Measurements from ENCODE around the gene GALNT2. TPM values are rescaled to one million over a fixed set of nuclear protein-coding genes. Genes with fewer than 3 reads are reported as not detected.

The GALNT2 gene
- total and polyA plus RNA-seq, 4 experiments from 2014 or later = 11.5 to 20.9 (median 15.8) TPM

- Mint-ChIP-seq H3K4me3 (no peak overlapping the region), H3K4me1 (peaks cover 30 to 52% (median 37%) of the 10 kb centered on the region in 4 donors), H3K27me3 (no peaks in the 10 kb centered on the region), H3K27ac (no peak overlapping the region), H3K9me3 (no peaks in the 10 kb centered on the region), H3K36me3 (peaks cover 6 to 25% of the 10 kb centered on the region in 2 donors)
- ChIA-PET CTCF (ENCODE audit: partially characterized antibody) (interaction anchor here (2.0 kb wide), 1 partner anchor 11 kb away, joined by 5 read pairs; no protein-coding TSS in a partner anchor), POLR2A (ENCODE audit: partially characterized antibody) (no interaction called here)
- Histone ChIP-seq H3K27me3 (ENCODE audit: insufficient read depth, low read length) (no peaks in the 10 kb centered on the region), H3K4me1 (ENCODE audit: insufficient read depth, low read length) (peaks cover 8% of the 10 kb centered on the region), H3K4me3 (ENCODE audit: low read length in 2 of 2) (no peak overlapping the region), H3K36me3 (ENCODE audit: insufficient read depth, low read length) (no peaks in the 10 kb centered on the region), H3K9me3 (ENCODE audit: control insufficient read depth in 1 of 2, low read length in 2 of 2) (no peaks in the 10 kb centered on the region), H3K27ac (ENCODE audit: low read depth, low read length) (no peak overlapping the region)
- intact Hi-C loops (cut with micrococcal nuclease) = no loop called here
- DNase-seq = no peak
Measured at GRCh38 chr1:230120289-230120920, 53.4 kb downstream of the GALNT2 start.

GRCh38 chr1:230120921-230121381, 53.9 kb downstream of the GALNT2 start:
- Histone ChIP-seq H3K4me1 (ENCODE audit: insufficient read depth, low read length) (peaks cover 8% of the 10 kb centered on the region), H3K9me3 (ENCODE audit: control insufficient read depth in 1 of 2, low read length in 2 of 2) (no peaks in the 10 kb centered on the region), H3K27ac (ENCODE audit: low read depth, low read length) (no peak overlapping the region), H3K36me3 (ENCODE audit: insufficient read depth, low read length) (no peaks in the 10 kb centered on the region), H3K27me3 (ENCODE audit: insufficient read depth, low read length) (no peaks in the 10 kb centered on the region), H3K4me3 (ENCODE audit: low read length in 2 of 2) (no peak overlapping the region)
- peak in 1 of 5 donors; percentile 5 for DNase-seq
- intact Hi-C loops (cut with micrococcal nuclease) = no loop called here
- peaks cover 32 to 54% (median 41%) of the 10 kb centered on the region in 4 donors for H3K4me1 Mint-ChIP-seq
- CTCF ChIA-PET (ENCODE audit: partially characterized antibody) = interaction anchor here (2.0 kb wide), 1 partner anchor 11 kb away, joined by 5 read pairs; no protein-coding TSS in a partner anchor
- H3K27me3 Mint-ChIP-seq = no peaks in the 10 kb centered on the region
- no peaks in the 10 kb centered on the region for H3K9me3 Mint-ChIP-seq
- peak overlapping the region in 1 of 7 donors; percentile 48 for H3K27ac Mint-ChIP-seq
- POLR2A ChIA-PET (ENCODE audit: partially characterized antibody) = no interaction called here
- no peak overlapping the region for H3K4me3 Mint-ChIP-seq
- peaks cover 3 to 21% of the 10 kb centered on the region in 2 donors for H3K36me3 Mint-ChIP-seq

GRCh38 chr1:230121950-230122349, 54.9 kb downstream of the GALNT2 start:
- Mint-ChIP-seq H3K27ac (no peak overlapping the region), H3K9me3 (no peaks in the 10 kb centered on the region), H3K27me3 (no peaks in the 10 kb centered on the region), H3K4me1 (peaks cover 38 to 64% (median 49%) of the 10 kb centered on the region in 4 donors), H3K36me3 (peaks cover 1 to 14% of the 10 kb centered on the region in 2 donors), H3K4me3 (no peak overlapping the region)
- ChIA-PET POLR2A (ENCODE audit: partially characterized antibody) (no interaction called here), CTCF (ENCODE audit: partially characterized antibody) (no interaction called here)
- Histone ChIP-seq H3K27me3 (ENCODE audit: insufficient read depth, low read length) (no peaks in the 10 kb centered on the region), H3K4me3 (ENCODE audit: low read length in 2 of 2) (no peak overlapping the region), H3K36me3 (ENCODE audit: insufficient read depth, low read length) (no peaks in the 10 kb centered on the region), H3K27ac (ENCODE audit: low read depth, low read length) (no peak overlapping the region), H3K9me3 (ENCODE audit: control insufficient read depth in 1 of 2, low read length in 2 of 2) (no peaks in the 10 kb centered on the region), H3K4me1 (ENCODE audit: insufficient read depth, low read length) (peaks cover 15% of the 10 kb centered on the region)
- DNase-seq = no peak
- intact Hi-C loops (cut with micrococcal nuclease) = no loop called here

GRCh38 chr1:230122366-230123279, 55.6 kb downstream of the GALNT2 start:
- H3K4me1 ChIP-seq (ENCODE audit: insufficient read depth, low read length) = peaks cover 17% of the 10 kb centered on the region

GRCh38 chr1:230123280-230124185, 56.5 kb downstream of the GALNT2 start:
- ChIA-PET CTCF (ENCODE audit: partially characterized antibody) (interaction anchor here (1.1 kb wide), 1 partner anchor 14 kb away, joined by 4 read pairs; no protein-coding TSS in a partner anchor), POLR2A (ENCODE audit: partially characterized antibody) (no interaction called here)
- no peak overlapping the region for H3K27ac ChIP-seq (ENCODE audit: low read depth, low read length)
- Mint-ChIP-seq H3K27ac (peak overlapping the region in 3 of 7 donors; percentile 6 to 49 (median 35)), H3K4me1 (peaks cover 39 to 73% (median 52%) of the 10 kb centered on the region in 4 donors), H3K27me3 (no peaks in the 10 kb centered on the region), H3K4me3 (peak overlapping the region in 2 of 8 donors; percentile 3 to 5), H3K9me3 (no peaks in the 10 kb centered on the region), H3K36me3 (peaks cover 1 to 6% of the 10 kb centered on the region in 2 donors)
- intact Hi-C loops (cut with micrococcal nuclease) = no loop called here
- H3K4me1 ChIP-seq (ENCODE audit: insufficient read depth, low read length) = peaks cover 17% of the 10 kb centered on the region
- H3K9me3 ChIP-seq (ENCODE audit: control insufficient read depth in 1 of 2, low read length in 2 of 2) = no peaks in the 10 kb centered on the region
- H3K27me3 ChIP-seq (ENCODE audit: insufficient read depth, low read length) = no peaks in the 10 kb centered on the region
- DNase-seq = no peak
- no peaks in the 10 kb centered on the region for H3K36me3 ChIP-seq (ENCODE audit: insufficient read depth, low read length)
- no peak overlapping the region for H3K4me3 ChIP-seq (ENCODE audit: low read length in 2 of 2)

More at GRCh38 chr1:230122366-230123279, 55.6 kb downstream of the GALNT2 start:
- DNase-seq = no peak
- Histone ChIP-seq H3K4me3 (ENCODE audit: low read length in 2 of 2) (no peak overlapping the region), H3K36me3 (ENCODE audit: insufficient read depth, low read length) (no peaks in the 10 kb centered on the region), H3K27me3 (ENCODE audit: insufficient read depth, low read length) (no peaks in the 10 kb centered on the region), H3K27ac (ENCODE audit: low read depth, low read length) (no peak overlapping the region), H3K9me3 (ENCODE audit: control insufficient read depth in 1 of 2, low read length in 2 of 2) (no peaks in the 10 kb centered on the region)
- Mint-ChIP-seq H3K4me1 (peaks cover 40 to 67% (median 52%) of the 10 kb centered on the region in 4 donors), H3K36me3 (peaks cover 1 to 10% of the 10 kb centered on the region in 2 donors), H3K27ac (no peak overlapping the region), H3K4me3 (no peak overlapping the region), H3K27me3 (no peaks in the 10 kb centered on the region), H3K9me3 (no peaks in the 10 kb centered on the region)
- ChIA-PET CTCF (ENCODE audit: partially characterized antibody) (interaction anchor here (1.1 kb wide), 1 partner anchor 13 kb away, joined by 4 read pairs; no protein-coding TSS in a partner anchor), POLR2A (ENCODE audit: partially characterized antibody) (no interaction called here)
- intact Hi-C loops (cut with micrococcal nuclease) = no loop called here

- Mint-ChIP-seq H3K36me3 (peaks cover 1 to 6% of the 10 kb centered on the region in 2 donors), H3K9me3 (no peaks in the 10 kb centered on the region)
- no peak overlapping the region for H3K4me3 ChIP-seq (ENCODE audit: low read length in 2 of 2)
Measured at GRCh38 chr1:230124186-230125128, 57.4 kb downstream of the GALNT2 start.

More at GRCh38 chr1:230124186-230125128, 57.4 kb downstream of the GALNT2 start:
- H3K9me3 ChIP-seq (ENCODE audit: control insufficient read depth in 1 of 2, low read length in 2 of 2) = no peaks in the 10 kb centered on the region
- no peaks in the 10 kb centered on the region for H3K27me3 ChIP-seq (ENCODE audit: insufficient read depth, low read length)
- DNase-seq = no peak
- H3K27ac ChIP-seq (ENCODE audit: low read depth, low read length) = no peak overlapping the region
- peak overlapping the region in 2 of 7 donors; percentile 29 to 60 for H3K27ac Mint-ChIP-seq
- CTCF ChIA-PET (ENCODE audit: partially characterized antibody) = no interaction called here
- peaks cover 36 to 70% (median 52%) of the 10 kb centered on the region in 4 donors for H3K4me1 Mint-ChIP-seq
- peak overlapping the region in 2 of 8 donors; percentile 18 to 21 for H3K4me3 Mint-ChIP-seq
- H3K4me1 ChIP-seq (ENCODE audit: insufficient read depth, low read length) = peaks cover 17% of the 10 kb centered on the region
- H3K27me3 Mint-ChIP-seq = no peaks in the 10 kb centered on the region
- intact Hi-C loops (cut with micrococcal nuclease) = no loop called here
- H3K36me3 ChIP-seq (ENCODE audit: insufficient read depth, low read length) = no peaks in the 10 kb centered on the region
- POLR2A ChIA-PET (ENCODE audit: partially characterized antibody) = no interaction called here

Measured in CD4-positive, alpha-beta memory T cell (primary cell).